H54 (cell line): ENCODE data around the gene OTUD1.

Source experiments
- DNase-seq: peaks from one replicate; pipeline ENCODE4 v3.0.0; 2011; ENCODE audit warnings: low spot score, mixed read lengths; ENCODE audit not compliant: insufficient read length
- FAIRE-seq: peaks from 3 replicates; lab custom pipeline; 2011; peaks lifted over from hg19 to GRCh38; lab: Jason Lieb, UNC
- POLR2A ChIP-seq: IDR thresholded peaks from 2 replicates; pipeline ENCODE4 v1.6.1; 2011; ENCODE audit warnings: low read depth, mild to moderate bottlenecking, low read length

OTUD1 gene

GRCh38 chr10:23408330-23408976 is 30.4 kb upstream of the OTUD1 start:
- FAIRE-seq (no peak), DNase-seq (no peak)
- TF ChIP-seq POLR2A = no peak

GRCh38 chr10:23412223-23412622 is 26.7 kb upstream of the OTUD1 start:
- no peak for DNase-seq
- no peak for FAIRE-seq
- TF ChIP-seq POLR2A = no peak

- no peak for TF ChIP-seq POLR2A
- DNase-seq = no peak
- FAIRE-seq = no peak
These were observed 25.2 kb upstream of the OTUD1 start for GRCh38 chr10:23413629-23414089.

- FAIRE-seq (no peak), DNase-seq (no peak)
- no peak for TF ChIP-seq POLR2A
These were observed 24.2 kb upstream of the OTUD1 start for GRCh38 chr10:23414658-23415057.

GRCh38 chr10:23417254-23417653 is 21.6 kb upstream of the OTUD1 start:
- TF ChIP-seq POLR2A = no peak
- DNase-seq (no peak), FAIRE-seq (no peak)

- DNase-seq (no peak), FAIRE-seq (no peak)
- TF ChIP-seq POLR2A = no peak
These were observed 20.7 kb upstream of the OTUD1 start for GRCh38 chr10:23418051-23418681.

GRCh38 chr10:23419201-23419600 is 19.7 kb upstream of the OTUD1 start:
- no peak for FAIRE-seq
- DNase-seq = no peak
- no peak for TF ChIP-seq POLR2A

GRCh38 chr10:23419655-23420329 is 19.1 kb upstream of the OTUD1 start:
- no peak for DNase-seq
- no peak for FAIRE-seq

GRCh38 chr10:23421397-23421796 is 17.5 kb upstream of the OTUD1 start:
- no peak for FAIRE-seq
- no peak for TF ChIP-seq POLR2A
- no peak for DNase-seq

More at GRCh38 chr10:23419655-23420329, 19.1 kb upstream of the OTUD1 start:
- no peak for TF ChIP-seq POLR2A

GRCh38 chr10:23422003-23422411 is 16.9 kb upstream of the OTUD1 start:
- no peak for TF ChIP-seq POLR2A

GRCh38 chr10:23432166-23432565 is 6.7 kb upstream of the OTUD1 start:
- TF ChIP-seq POLR2A = no peak
- FAIRE-seq (no peak), DNase-seq (no peak)

More at GRCh38 chr10:23422003-23422411, 16.9 kb upstream of the OTUD1 start:
- no peak for DNase-seq
- no peak for FAIRE-seq

- TF ChIP-seq POLR2A = no peak
- FAIRE-seq (no peak), DNase-seq (no peak)
These were observed 6.2 kb upstream of the OTUD1 start for GRCh38 chr10:23432639-23433038.

GRCh38 chr10:23433701-23434100 is 5.2 kb upstream of the OTUD1 start:
- DNase-seq = no peak
- TF ChIP-seq POLR2A = no peak
- FAIRE-seq = no peak

- no peak for DNase-seq
- no peak for FAIRE-seq
- no peak for TF ChIP-seq POLR2A
These were observed 3.5 kb upstream of the OTUD1 start for GRCh38 chr10:23435378-23435777.
